HEK293 (cell line): ENCODE measurements around the gene A4GALT.

Source experiments
- CTCF ChIA-PET: fragments of 350-600 bp; formaldehyde crosslinking; extraction: SDS; loops from one replicate; lab custom pipeline; 2021; ENCODE audit warnings: antibody characterized with exemption; lab: Yijun Ruan, JAX
- POLR2A ChIA-PET: fragments of 300-600 bp; formaldehyde crosslinking; extraction: SDS; loops from one replicate; lab custom pipeline; 2020; ENCODE audit warnings: antibody characterized with exemption, inconsistent platforms; lab: Yijun Ruan, JAX
- H3K27ac ChIP-seq: fragments of 200-500 bp; sonication (Bioruptor generic); 2 replicates; pipeline ENCODE4 v1.5.1; 2014; ENCODE audit warnings: low read depth, low read length, control low read depth, inconsistent platforms; ENCODE audit errors: extremely low read depth
- H3K36me3 ChIP-seq, 2 experiments: fragments of 200-500 bp in 1 of 2; sonication (Bioruptor generic) in 1 of 2; 1 replicate in 1 of 2; 2 replicates in 1 of 2; pipeline ENCODE4 v1.5.1; 2014 to 2017; ENCODE audit warnings: inconsistent platforms in 2 of 2, low read length in 2 of 2; ENCODE audit not compliant: control insufficient read depth in 2 of 2, insufficient read depth in 1 of 2
- H3K4me1 ChIP-seq: fragments of 200-500 bp; sonication (Bioruptor generic); 2 replicates; pipeline ENCODE4 v1.5.1; 2014; ENCODE audit warnings: mild to moderate bottlenecking, low read length, inconsistent platforms; ENCODE audit not compliant: control insufficient read depth, insufficient read depth
- H3K4me3 ChIP-seq: 2 replicates; pipeline ENCODE4 v1.5.1; 2011; ENCODE audit warnings: low read depth, mild to moderate bottlenecking, control low read depth, low read length, moderate library complexity
- H3K9me3 ChIP-seq: fragments of 200-500 bp; sonication (Bioruptor generic); 2 replicates; pipeline ENCODE4 v1.5.1; 2014; ENCODE audit warnings: low read depth, low read length, inconsistent platforms; ENCODE audit not compliant: control insufficient read depth, insufficient read depth
- EGR2 ChIP-seq: fragments of 450-650 bp; formaldehyde crosslinking; IDR thresholded peaks from 2 replicates; pipeline ENCODE4 v1.5.1; 2016; ENCODE audit warnings: low read depth, missing biosample characterization, missing genetic modification characterization
- FEZF1 ChIP-seq: fragments of 450-650 bp; formaldehyde crosslinking; IDR thresholded peaks from 2 replicates; pipeline ENCODE4 v1.5.1; 2016; ENCODE audit warnings: missing biosample characterization, missing genetic modification characterization
- KLF16 ChIP-seq: fragments of 450-650 bp; formaldehyde crosslinking; IDR thresholded peaks from 2 replicates; pipeline ENCODE4 v1.5.1; 2017; ENCODE audit warnings: missing biosample characterization, missing genetic modification characterization
- MZF1 ChIP-seq: fragments of 450-650 bp; formaldehyde crosslinking; IDR thresholded peaks from 2 replicates; pipeline ENCODE4 v1.5.1; 2017; ENCODE audit warnings: missing biosample characterization, missing genetic modification characterization, borderline replicate concordance
- PBX3 ChIP-seq: sonication (generic); formaldehyde crosslinking; IDR thresholded peaks from 2 replicates; pipeline ENCODE4 v1.8.1; 2022; ENCODE audit warnings: mild to moderate bottlenecking, moderate library complexity, missing genetic modification reagents
- PRDM6 ChIP-seq: fragments of 450-650 bp; formaldehyde crosslinking; IDR thresholded peaks from 2 replicates; pipeline ENCODE4 v1.5.1; 2017; ENCODE audit warnings: missing biosample characterization, missing genetic modification characterization
- SCRT2 ChIP-seq: fragments of 450-650 bp; formaldehyde crosslinking; IDR thresholded peaks from 2 replicates; pipeline ENCODE4 v1.5.1; 2016; ENCODE audit warnings: missing biosample characterization, missing genetic modification characterization
- SP2 ChIP-seq: fragments of 450-650 bp; formaldehyde crosslinking; IDR thresholded peaks from 2 replicates; pipeline ENCODE4 v1.5.1; 2016; ENCODE audit warnings: missing biosample characterization, missing genetic modification characterization
- TCF7L2 ChIP-seq: IDR thresholded peaks from 2 replicates; pipeline ENCODE4 v1.6.1; 2011; ENCODE audit warnings: low read depth, mild to moderate bottlenecking, inconsistent platforms, low read length, moderate library complexity, borderline replicate concordance
- TRIM28 ChIP-seq: IDR thresholded peaks from 2 replicates; pipeline ENCODE4 v1.6.1; 2011; ENCODE audit warnings: low read length, control low read depth, borderline replicate concordance
- ZBTB6 ChIP-seq: fragments of 450-650 bp; formaldehyde crosslinking; IDR thresholded peaks from 2 replicates; pipeline ENCODE4 v1.5.1; 2017; ENCODE audit warnings: missing biosample characterization, missing genetic modification characterization
- ZNF184 ChIP-seq: fragments of 450-650 bp; IDR thresholded peaks from 2 replicates; pipeline ENCODE4 v1.5.1; 2018; ENCODE audit warnings: missing biosample characterization, mild to moderate bottlenecking, missing genetic modification characterization
- ZNF23 ChIP-seq: fragments of 450-650 bp; formaldehyde crosslinking; IDR thresholded peaks from 2 replicates; pipeline ENCODE4 v1.5.1; 2016; ENCODE audit warnings: missing biosample characterization, missing genetic modification characterization, borderline replicate concordance
- ZNF394 ChIP-seq: fragments of 450-650 bp; formaldehyde crosslinking; IDR thresholded peaks from 2 replicates; pipeline ENCODE4 v1.5.1; 2016; ENCODE audit warnings: missing biosample characterization, missing genetic modification characterization, mild to moderate bottlenecking, moderate library complexity, borderline replicate concordance
- ZNF501 ChIP-seq: fragments of 450-650 bp; formaldehyde crosslinking; IDR thresholded peaks from 2 replicates; pipeline ENCODE4 v1.5.1; 2016; ENCODE audit warnings: missing biosample characterization, missing genetic modification characterization
- ZNF610 ChIP-seq: fragments of 450-650 bp; formaldehyde crosslinking; IDR thresholded peaks from 2 replicates; pipeline ENCODE4 v1.5.1; 2016; ENCODE audit warnings: missing biosample characterization, missing genetic modification characterization, borderline replicate concordance
- ZNF639 ChIP-seq: fragments of 450-650 bp; formaldehyde crosslinking; IDR thresholded peaks from 2 replicates; pipeline ENCODE4 v1.5.1; 2016; ENCODE audit warnings: missing biosample characterization, missing genetic modification characterization
- ZNF664 ChIP-seq: fragments of 450-650 bp; formaldehyde crosslinking; IDR thresholded peaks from 2 replicates; pipeline ENCODE4 v1.5.1; 2016; ENCODE audit warnings: missing biosample characterization, missing genetic modification characterization
- ZNF704 ChIP-seq: fragments of 450-650 bp; formaldehyde crosslinking; IDR thresholded peaks from 2 replicates; pipeline ENCODE4 v1.5.1; 2016; ENCODE audit warnings: missing biosample characterization, missing genetic modification characterization
- ZNF792 ChIP-seq: fragments of 450-650 bp; formaldehyde crosslinking; IDR thresholded peaks from 2 replicates; pipeline ENCODE4 v1.5.1; 2016; ENCODE audit warnings: missing biosample characterization, missing genetic modification characterization
- ZNF830 ChIP-seq: fragments of 450-650 bp; IDR thresholded peaks from 2 replicates; pipeline ENCODE4 v1.5.0; 2018; ENCODE audit warnings: missing biosample characterization, missing genetic modification characterization, low read depth, mild to moderate bottlenecking, moderate library complexity
- ZSCAN23 ChIP-seq: fragments of 450-650 bp; formaldehyde crosslinking; IDR thresholded peaks from 2 replicates; pipeline ENCODE4 v1.5.1; 2016; ENCODE audit warnings: missing biosample characterization, missing genetic modification characterization
- ZSCAN30 ChIP-seq: fragments of 450-650 bp; IDR thresholded peaks from 2 replicates; pipeline ENCODE4 v1.5.1; 2018; ENCODE audit warnings: missing biosample characterization, mild to moderate bottlenecking, missing genetic modification characterization, moderate library complexity
- ZSCAN4 ChIP-seq: fragments of 450-650 bp; formaldehyde crosslinking; IDR thresholded peaks from 2 replicates; pipeline ENCODE4 v1.5.1; 2017; ENCODE audit warnings: missing biosample characterization, missing genetic modification characterization
- ZXDB ChIP-seq: fragments of 450-650 bp; formaldehyde crosslinking; IDR thresholded peaks from 2 replicates; pipeline ENCODE4 v1.5.1; 2016; ENCODE audit warnings: missing biosample characterization, missing genetic modification characterization

A4GALT gene

GRCh38 chr22:42704896-42705295 is 15.8 kb downstream of the A4GALT start:
- Histone ChIP-seq H3K36me3 (no peaks in the 10 kb centered on the region; a peak in 1 of 3 replicates), H3K9me3 (no peaks in the 10 kb centered on the region)
- CTCF ChIA-PET = no interaction called here
- no peak for TF ChIP-seq ZNF830
- no peak for TF ChIP-seq ZNF184 (tag by site-specific recombination)
- TF ChIP-seq ZSCAN23 (tag by site-specific recombination) = no peak
- no peak for TF ChIP-seq TRIM28
- no peak for TF ChIP-seq KLF16 (tag by site-specific recombination)
- no peak for TF ChIP-seq PRDM6 (tag by site-specific recombination)
- no peak for TF ChIP-seq ZSCAN30 (tag by site-specific recombination)
- TF ChIP-seq PBX3 (CRISPR knock-in tag) = no peak
- no peak for TF ChIP-seq SP2 (tag by site-specific recombination)
- no peak for TF ChIP-seq ZNF664 (tag by site-specific recombination)
- no peak for TF ChIP-seq SCRT2 (tag by site-specific recombination)
- TF ChIP-seq, all 188 proteins: peak for 0
- POLR2A ChIA-PET = no interaction called here
- Histone ChIP-seq H3K4me1 (no peaks in the 10 kb centered on the region), H3K4me3 (no peak overlapping the region), H3K27ac (no peak overlapping the region)

GRCh38 chr22:42702675-42703074 is 18.0 kb downstream of the A4GALT start:
- Histone ChIP-seq H3K4me1 (no peaks in the 10 kb centered on the region), H3K36me3 (no peaks in the 10 kb centered on the region), H3K9me3 (no peaks in the 10 kb centered on the region), H3K4me3 (no peak overlapping the region), H3K27ac (no peak overlapping the region)
- TF ChIP-seq KLF16 (tag by site-specific recombination) (no peak), ZNF792 (tag by site-specific recombination) (no peak), TCF7L2 (no peak), ZSCAN4 (no peak), ZNF704 (tag by site-specific recombination) (no peak), ZNF501 (tag by site-specific recombination) (no peak), ZNF639 (tag by site-specific recombination) (no peak), EGR2 (no peak), ZXDB (tag by site-specific recombination) (no peak), ZBTB6 (tag by site-specific recombination) (no peak), ZNF23 (tag by site-specific recombination) (no peak), ZNF394 (no peak), ZNF610 (tag by site-specific recombination) (no peak), MZF1 (no peak), FEZF1 (no peak)
- CTCF ChIA-PET = no interaction called here
- POLR2A ChIA-PET = no interaction called here
